Measurements from ENCODE around the gene NKIRAS2.
A peak's percentile ranks its signal among the peaks of the same experiment; 100 is the strongest.

Gene NKIRAS2

GRCh38 chr17:42059815-42060214, 39.9 kb downstream of the NKIRAS2 start:
- no peak for DNase-seq

GRCh38 chr17:42060231-42060630, 40.3 kb downstream of the NKIRAS2 start:
- DNase-seq, result peak; percentile 1

GRCh38 chr17:42061646-42062487, 42.0 kb downstream of the NKIRAS2 start:
- peak; percentile 96 for DNase-seq

DNA sequence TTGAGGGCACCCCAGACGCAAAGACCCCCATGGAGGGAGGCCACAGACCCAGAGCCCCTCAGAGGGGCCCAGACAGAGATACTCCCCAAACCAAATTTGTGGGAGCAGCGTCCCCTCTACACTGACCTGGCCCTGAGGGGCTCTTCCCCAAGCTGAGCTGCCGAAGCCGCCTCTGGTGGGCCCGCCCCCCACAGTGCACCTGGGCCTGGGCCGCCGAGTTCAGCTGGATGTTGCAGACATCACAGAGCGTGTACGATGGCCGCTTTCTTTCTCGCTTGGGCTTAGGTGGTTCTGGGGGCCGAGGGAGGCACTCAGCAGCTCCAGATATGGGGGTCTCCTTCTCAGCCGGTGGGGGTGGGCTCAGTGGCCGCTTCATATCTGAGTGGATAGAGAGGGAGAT, 42.8 kb downstream of the NKIRAS2 start:
- DNase-seq, result peak; percentile 64

- no peak for DNase-seq
Observed at GRCh38 chr17:42065201-42065600, 45.3 kb downstream of the NKIRAS2 start.

DNA sequence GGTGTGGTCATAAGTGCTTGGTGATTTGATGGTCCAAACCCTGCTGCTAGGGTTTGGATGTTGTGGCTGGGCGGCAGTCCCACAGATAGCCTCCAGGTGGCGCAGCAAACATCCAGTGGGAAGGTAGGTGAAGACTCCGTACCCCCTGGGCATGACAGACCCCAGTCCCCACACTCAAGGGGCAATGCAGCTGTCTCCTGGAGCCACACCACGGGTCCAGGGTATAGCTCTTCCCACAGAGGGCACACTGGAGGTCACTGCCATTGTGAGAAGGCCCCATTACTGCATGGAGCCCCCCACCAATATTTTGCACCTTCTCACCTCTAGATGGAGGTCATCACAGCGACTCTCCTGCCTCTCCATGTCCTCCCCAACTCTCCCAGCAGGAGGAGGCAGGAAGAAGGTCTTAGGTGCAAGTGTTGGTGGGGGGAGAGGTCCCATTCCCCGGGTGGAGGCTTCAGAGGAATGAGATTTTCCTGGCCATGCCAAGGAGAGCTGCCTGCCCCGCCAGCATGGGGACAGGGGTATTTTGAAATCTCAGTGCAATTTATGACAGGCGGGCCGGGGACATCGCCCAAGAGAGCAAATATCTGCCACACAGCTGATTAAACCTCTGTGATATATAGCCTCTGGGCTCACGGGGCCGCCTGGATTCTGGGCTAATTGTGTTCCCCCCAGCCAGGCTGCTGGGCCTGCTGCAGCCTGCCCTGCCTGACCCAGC, 47.6 kb downstream of the NKIRAS2 start:
- DNase-seq, result peak; percentile 80

- DNase-seq, result no peak
Observed at GRCh38 chr17:42068979-42069378, 49.1 kb downstream of the NKIRAS2 start.

- DNase-seq, result no peak
Observed at GRCh38 chr17:42071810-42072209, 51.9 kb downstream of the NKIRAS2 start.

DNA sequence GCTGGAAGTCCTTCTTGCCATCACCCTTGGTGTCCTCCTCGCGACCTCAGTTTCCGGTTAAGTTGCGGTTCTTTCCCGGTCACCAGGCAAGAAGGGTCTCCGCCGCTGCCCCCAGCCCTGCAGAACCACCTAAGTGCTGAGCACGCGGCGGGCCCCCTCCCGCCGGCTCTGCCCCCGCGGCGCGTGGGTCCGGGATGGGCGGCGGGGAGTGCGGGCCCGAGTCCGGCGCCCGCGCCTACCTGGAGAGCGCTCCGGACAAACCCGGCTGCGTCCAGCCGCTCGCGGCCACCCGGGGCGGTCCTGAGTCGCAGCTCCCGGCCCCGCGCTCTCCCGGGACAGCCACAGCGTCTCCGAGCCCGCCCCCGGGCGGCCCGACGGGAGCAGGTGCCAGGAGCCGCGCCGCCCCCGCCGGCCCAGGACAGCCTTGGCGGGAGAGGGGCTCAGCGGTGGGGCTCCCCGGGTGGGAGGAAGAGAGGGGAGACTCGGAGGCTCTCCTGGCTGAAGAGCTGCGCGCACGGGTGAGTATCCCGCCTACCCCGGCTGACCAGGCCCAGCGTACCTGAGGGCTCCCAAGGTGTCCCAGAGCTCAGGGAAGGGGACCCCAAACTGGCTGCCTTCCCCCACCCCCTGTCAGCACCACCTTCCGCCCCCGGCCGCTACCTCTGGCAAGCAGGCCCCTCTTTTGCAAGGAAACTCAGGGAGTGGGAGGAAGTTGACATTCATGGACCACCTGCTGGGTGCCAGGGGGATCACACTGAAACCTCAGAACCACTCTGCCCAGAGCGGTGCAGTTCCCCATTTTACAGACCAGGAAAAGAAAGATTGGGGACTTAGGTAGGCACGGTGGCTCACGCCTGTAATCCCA, 52.7 kb downstream of the NKIRAS2 start:
- peak; percentile 32 for DNase-seq

All from retina (tissue), 1 donor.